Uterus (tissue), 2 donors: ENCODE results near the gene ATP8A2.

Experiments used
- POLR2A ChIP-seq, 2 donors: fragments of 450-650 bp; IDR thresholded peaks; one replicate each; pipeline ENCODE4 v1.6.1; 2016; ENCODE audit warnings: antibody characterized with exemption in 2 of 2, mild to moderate bottlenecking in 1 of 2, moderate library complexity in 1 of 2
- TF ChIP-seq, protein P1 (sequence below), 4 experiments: fragments of 200-600 bp in 2 of 4; fragments of 450-650 bp in 2 of 4; sonication (generic) in 2 of 4; IDR thresholded peaks; one replicate each; pipeline ENCODE4 v1.5.1; 2016 to 2019; ENCODE audit warnings: antibody characterized with exemption in 4 of 4, mild to moderate bottlenecking in 2 of 4, moderate library complexity in 1 of 4

- TF ChIP-seq, protein P1, sequence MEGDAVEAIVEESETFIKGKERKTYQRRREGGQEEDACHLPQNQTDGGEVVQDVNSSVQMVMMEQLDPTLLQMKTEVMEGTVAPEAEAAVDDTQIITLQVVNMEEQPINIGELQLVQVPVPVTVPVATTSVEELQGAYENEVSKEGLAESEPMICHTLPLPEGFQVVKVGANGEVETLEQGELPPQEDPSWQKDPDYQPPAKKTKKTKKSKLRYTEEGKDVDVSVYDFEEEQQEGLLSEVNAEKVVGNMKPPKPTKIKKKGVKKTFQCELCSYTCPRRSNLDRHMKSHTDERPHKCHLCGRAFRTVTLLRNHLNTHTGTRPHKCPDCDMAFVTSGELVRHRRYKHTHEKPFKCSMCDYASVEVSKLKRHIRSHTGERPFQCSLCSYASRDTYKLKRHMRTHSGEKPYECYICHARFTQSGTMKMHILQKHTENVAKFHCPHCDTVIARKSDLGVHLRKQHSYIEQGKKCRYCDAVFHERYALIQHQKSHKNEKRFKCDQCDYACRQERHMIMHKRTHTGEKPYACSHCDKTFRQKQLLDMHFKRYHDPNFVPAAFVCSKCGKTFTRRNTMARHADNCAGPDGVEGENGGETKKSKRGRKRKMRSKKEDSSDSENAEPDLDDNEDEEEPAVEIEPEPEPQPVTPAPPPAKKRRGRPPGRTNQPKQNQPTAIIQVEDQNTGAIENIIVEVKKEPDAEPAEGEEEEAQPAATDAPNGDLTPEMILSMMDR (IDR thresholded peaks at IDR 0.05) = no peak
- no peak for TF ChIP-seq POLR2A (IDR thresholded peaks at IDR 0.05)
Observed at GRCh38 chr13:25584087-25584486, 212.3 kb downstream of the ATP8A2 start.
